Uterus (tissue), 4 donors: ENCODE data around the gene IL1RL1. TPM values are rescaled to one million over a fixed set of nuclear protein-coding genes. Genes with fewer than 3 reads are reported as not detected.

ENCODE experiments used
- DNase-seq, 2 donors: peaks; one replicate each; pipeline ENCODE4 v3.0.0-alpha.2; 2019 to 2020
- H3K27ac ChIP-seq, 2 donors: fragments of 200-600 bp; sonication (generic); 1 replicate in 1 of 2; 2 replicates in 1 of 2; pipeline ENCODE4 v1.5.1; 2016 to 2018
- H3K27me3 ChIP-seq, 2 donors: fragments of 200-600 bp; sonication (generic); one replicate each; pipeline ENCODE4 v1.5.1; 2018 to 2019; ENCODE audit warnings: control low read depth in 1 of 2
- H3K36me3 ChIP-seq, 2 donors: fragments of 200-600 bp; sonication (generic); one replicate each; pipeline ENCODE4 v1.5.1; 2019; ENCODE audit warnings: control low read depth in 1 of 2
- H3K4me1 ChIP-seq, 2 donors: fragments of 200-600 bp; sonication (generic); one replicate each; pipeline ENCODE4 v1.5.1; 2018 to 2019; ENCODE audit warnings: control low read depth in 1 of 2
- H3K4me3 ChIP-seq, 2 donors: fragments of 200-600 bp; sonication (generic); 1 replicate in 1 of 2; 2 replicates in 1 of 2; pipeline ENCODE4 v1.5.1; 2018 to 2019; ENCODE audit warnings: mild to moderate bottlenecking in 1 of 2
- H3K9me3 ChIP-seq, 2 donors: fragments of 200-600 bp; sonication (generic); one replicate each; pipeline ENCODE4 v1.5.1; 2019; ENCODE audit warnings: control low read depth in 1 of 2
- CTCF ChIP-seq, 4 experiments: fragments of 200-600 bp in 2 of 4; fragments of 450-650 bp in 2 of 4; sonication (generic) in 2 of 4; IDR thresholded peaks; one replicate each; pipeline ENCODE4 v1.5.1; 2016 to 2019; ENCODE audit warnings: antibody characterized with exemption in 4 of 4, mild to moderate bottlenecking in 2 of 4, moderate library complexity in 1 of 4
- POLR2A ChIP-seq, 2 donors: fragments of 450-650 bp; IDR thresholded peaks; one replicate each; pipeline ENCODE4 v1.6.1; 2016; ENCODE audit warnings: antibody characterized with exemption in 2 of 2, mild to moderate bottlenecking in 1 of 2, moderate library complexity in 1 of 2
- intact Hi-C: fragments of 100-400 bp; cut with DNase I; formaldehyde crosslinking; loops from one replicate; pipeline ENCODE4 v1.15.1; 2023; ENCODE audit warnings: low total_unique reads
- total RNA-seq, 4 donors: library from RNA; depleted of rRNA in 3 of 4; stranded (reverse); fragments of >200 nt in 3 of 4; gene quantifications; one replicate each; pipeline versions ENCODE4 v1.1.0 to v1.2.4, GENCODE V29; 2014 to 2023
- donor health status: DM: yes; HTN: yes; CAD: no.

IL1RL1 gene
- total RNA-seq, 4 donors from 2014 or later, result 1.7 to 12.3 (median 6.8) TPM

GRCh38 chr2:102284611-102285010 is 26.8 kb upstream of the IL1RL1 start:
- H3K27me3 ChIP-seq, result no peaks in the 10 kb centered on the region
- no peak overlapping the region for H3K4me3 ChIP-seq
- intact Hi-C loops, result no loop called here
- H3K4me1 ChIP-seq, result no peaks in the 10 kb centered on the region
- no peak overlapping the region for H3K27ac ChIP-seq
- no peaks in the 10 kb centered on the region for H3K36me3 ChIP-seq
- H3K9me3 ChIP-seq, result no peaks in the 10 kb centered on the region
- no peak for DNase-seq
- TF ChIP-seq CTCF (IDR thresholded peaks at IDR 0.05) (no peak), POLR2A (IDR thresholded peaks at IDR 0.05) (no peak)

GRCh38 chr2:102285368-102285767 is 26.0 kb upstream of the IL1RL1 start:
- no peaks in the 10 kb centered on the region for H3K9me3 ChIP-seq
- no peaks in the 10 kb centered on the region for H3K27me3 ChIP-seq
- DNase-seq, result no peak
- H3K36me3 ChIP-seq, result no peaks in the 10 kb centered on the region
- H3K4me3 ChIP-seq, result no peak overlapping the region
- no peak overlapping the region for H3K27ac ChIP-seq
- intact Hi-C loops, result no loop called here
- TF ChIP-seq CTCF (IDR thresholded peaks at IDR 0.05) (no peak), POLR2A (IDR thresholded peaks at IDR 0.05) (no peak)
- H3K4me1 ChIP-seq, result no peaks in the 10 kb centered on the region

GRCh38 chr2:102286041-102286440 is 25.3 kb upstream of the IL1RL1 start:
- no peak for DNase-seq
- no peaks in the 10 kb centered on the region for H3K9me3 ChIP-seq
- H3K4me1 ChIP-seq, result no peaks in the 10 kb centered on the region
- intact Hi-C loops, result no loop called here
- H3K4me3 ChIP-seq, result no peak overlapping the region
- TF ChIP-seq POLR2A (IDR thresholded peaks at IDR 0.05), result no peak
- TF ChIP-seq CTCF (IDR thresholded peaks at IDR 0.05), result no peak
- H3K27ac ChIP-seq, result no peak overlapping the region
- no peaks in the 10 kb centered on the region for H3K36me3 ChIP-seq
- no peaks in the 10 kb centered on the region for H3K27me3 ChIP-seq

- no peak for DNase-seq
- Histone ChIP-seq H3K36me3 (no peaks in the 10 kb centered on the region), H3K4me1 (no peaks in the 10 kb centered on the region), H3K9me3 (no peaks in the 10 kb centered on the region), H3K4me3 (no peak overlapping the region), H3K27me3 (no peaks in the 10 kb centered on the region), H3K27ac (no peak overlapping the region)
- intact Hi-C loops, result no loop called here
- TF ChIP-seq POLR2A (IDR thresholded peaks at IDR 0.05) (no peak), CTCF (IDR thresholded peaks at IDR 0.05) (no peak)
Measured at GRCh38 chr2:102289129-102289528, 22.2 kb upstream of the IL1RL1 start.

DNA sequence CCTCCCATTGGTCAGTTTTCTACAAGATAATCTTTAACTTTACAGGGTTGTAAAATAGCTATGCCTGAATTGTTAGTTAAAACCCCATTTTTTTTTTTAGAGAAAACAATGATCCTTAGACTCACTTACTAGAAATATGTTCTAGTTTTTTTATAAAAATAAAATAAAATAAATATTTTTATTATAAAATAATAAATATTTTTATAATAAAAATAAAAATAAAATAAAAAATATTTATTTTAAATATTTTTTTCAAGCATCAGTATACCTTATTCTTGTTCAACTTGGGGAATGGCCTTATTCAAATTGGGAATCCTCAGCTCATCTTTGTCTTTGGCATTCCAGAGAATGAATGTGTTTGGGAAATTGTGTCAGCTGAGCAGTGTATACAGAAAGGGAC is 20.8 kb upstream of the IL1RL1 start:
- Histone ChIP-seq H3K4me1 (no peaks in the 10 kb centered on the region), H3K27me3 (no peaks in the 10 kb centered on the region), H3K36me3 (no peaks in the 10 kb centered on the region), H3K9me3 (no peaks in the 10 kb centered on the region), H3K27ac (no peak overlapping the region), H3K4me3 (no peak overlapping the region)
- intact Hi-C loops, result no loop called here
- DNase-seq, result no peak
- no peak for TF ChIP-seq POLR2A (IDR thresholded peaks at IDR 0.05)
